Esophagus (tissue), 2 donors: ENCODE data around the gene HIPK4. TPM values are rescaled to one million over a fixed set of nuclear protein-coding genes. Genes with fewer than 3 reads are reported as not detected.

Experiments used
- H3K27ac ChIP-seq, 2 donors: one replicate each; pipeline ENCODE4 v1.5.1; 2013; ENCODE audit warnings: low read depth in 2 of 2, mild to moderate bottlenecking in 2 of 2, inconsistent platforms in 1 of 2, low read length in 1 of 2, moderate library complexity in 1 of 2
- H3K27me3 ChIP-seq, 2 donors: one replicate each; pipeline ENCODE4 v1.6.1; 2013; ENCODE audit warnings: low read length in 2 of 2, control low read depth in 1 of 2, mild to moderate bottlenecking in 1 of 2; ENCODE audit not compliant: insufficient read depth in 2 of 2, control insufficient read depth in 1 of 2
- H3K36me3 ChIP-seq, 2 donors: one replicate each; pipeline ENCODE4 v1.6.1; 2013; ENCODE audit warnings: low read length in 1 of 2; ENCODE audit not compliant: control insufficient read depth in 2 of 2, insufficient read depth in 2 of 2
- H3K4me1 ChIP-seq, 2 donors: one replicate each; pipeline ENCODE4 v1.6.1; 2013; ENCODE audit warnings: low read length in 1 of 2; ENCODE audit not compliant: control insufficient read depth in 2 of 2, insufficient read depth in 2 of 2
- H3K4me3 ChIP-seq, 2 donors: one replicate each; pipeline ENCODE4 v1.5.1; 2013; ENCODE audit warnings: low read length in 2 of 2, mild to moderate bottlenecking in 2 of 2, low read depth in 1 of 2, moderate library complexity in 1 of 2
- H3K9me3 ChIP-seq, 2 donors: one replicate each; pipeline ENCODE4 v1.6.1; 2013; ENCODE audit warnings: mild to moderate bottlenecking in 2 of 2, low read depth in 1 of 2, low read length in 1 of 2, moderate library complexity in 1 of 2; ENCODE audit not compliant: control insufficient read depth in 2 of 2, insufficient read depth in 1 of 2
- WGBS, 2 donors: extraction: QIAGEN DNeasy Blood & Tissue Kit; methylation state at CpG; one replicate each; pipeline ENCODE4 v1.1.7; 2013; 5-methylcytosine and 5-hydroxymethylcytosine counted together
- polyA plus RNA-seq, 2 donors: library from polyadenylated mRNA; stranded (reverse); fragments of 200-250 nt; gene quantifications; one replicate each; pipeline ENCODE4 v1.2.3, GENCODE V29; 2013
- donor health status: healthy with polysubstance abuse.
- donor health status: Bipolar disorder and iron deficiency.

HIPK4 gene
- polyA plus RNA-seq, 2 donors, result 0.04 to 0.08 TPM

DNA sequence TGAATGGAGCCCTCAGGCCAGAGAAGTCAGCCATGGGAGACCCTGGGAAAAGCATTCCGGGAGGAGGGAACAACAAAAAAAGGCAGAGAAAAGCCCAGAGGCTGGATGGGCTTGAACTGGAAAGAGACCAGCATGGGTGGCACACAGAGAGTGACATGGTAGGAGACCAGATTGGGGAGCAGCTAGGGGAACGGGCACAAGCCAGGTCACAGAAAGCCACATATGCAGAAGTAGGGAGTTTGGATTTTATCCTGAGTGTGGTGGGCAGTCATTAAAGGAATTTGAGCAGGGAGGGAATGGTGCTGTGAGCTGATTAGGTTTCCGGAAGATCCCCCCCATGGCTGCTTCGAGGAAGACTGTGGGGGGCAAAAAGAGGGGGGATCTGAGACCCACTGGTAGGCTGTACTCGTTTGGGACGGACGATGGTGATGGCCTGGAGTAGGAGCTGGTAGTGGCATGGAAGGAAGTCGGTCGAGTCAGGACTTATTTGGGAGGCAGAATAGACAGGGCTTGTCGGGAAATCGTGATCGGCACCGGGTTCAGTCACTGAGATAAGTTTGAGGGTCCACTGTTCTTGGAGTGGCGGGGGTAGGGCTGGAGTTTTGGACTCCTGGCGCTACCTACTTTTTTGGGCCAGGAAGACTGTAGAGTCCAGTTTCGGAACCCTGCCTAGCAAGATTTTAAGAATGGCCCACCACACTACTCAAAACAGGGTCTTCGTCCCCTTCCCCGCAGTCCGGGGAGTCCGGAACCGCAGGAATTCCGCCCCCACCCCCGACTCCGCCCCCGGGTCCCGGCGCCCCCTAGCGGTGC is 34.9 kb upstream of the HIPK4 start:
- Histone ChIP-seq H3K27ac (peak overlapping the region; percentile 99 to 100), H3K27me3 (no peaks in the 10 kb centered on the region), H3K9me3 (no peaks in the 10 kb centered on the region), H3K4me3 (peak overlapping the region; percentile 80 to 88), H3K36me3 (peaks cover 0 to 11% of the 10 kb centered on the region in 2 donors), H3K4me1 (peaks cover 3 to 11% of the 10 kb centered on the region in 2 donors)
- WGBS, 2 donors, result 1% methylated on average over 27 to 28 of the region's 28 CpGs

GRCh38 chr19:40423938-40424337 is 34.0 kb upstream of the HIPK4 start:
- H3K4me3 ChIP-seq, result peak overlapping the region in 1 of 2 donors; percentile 88
- H3K4me1 ChIP-seq, result peaks cover 3 to 11% of the 10 kb centered on the region in 2 donors
- H3K36me3 ChIP-seq, result peaks cover 0 to 11% of the 10 kb centered on the region in 2 donors
- H3K9me3 ChIP-seq, result no peaks in the 10 kb centered on the region
- H3K27ac ChIP-seq, result no peak overlapping the region
- no peaks in the 10 kb centered on the region for H3K27me3 ChIP-seq
- WGBS, 2 donors, result 93 to 95% methylated on average over 6 of the region's 6 CpGs

DNA sequence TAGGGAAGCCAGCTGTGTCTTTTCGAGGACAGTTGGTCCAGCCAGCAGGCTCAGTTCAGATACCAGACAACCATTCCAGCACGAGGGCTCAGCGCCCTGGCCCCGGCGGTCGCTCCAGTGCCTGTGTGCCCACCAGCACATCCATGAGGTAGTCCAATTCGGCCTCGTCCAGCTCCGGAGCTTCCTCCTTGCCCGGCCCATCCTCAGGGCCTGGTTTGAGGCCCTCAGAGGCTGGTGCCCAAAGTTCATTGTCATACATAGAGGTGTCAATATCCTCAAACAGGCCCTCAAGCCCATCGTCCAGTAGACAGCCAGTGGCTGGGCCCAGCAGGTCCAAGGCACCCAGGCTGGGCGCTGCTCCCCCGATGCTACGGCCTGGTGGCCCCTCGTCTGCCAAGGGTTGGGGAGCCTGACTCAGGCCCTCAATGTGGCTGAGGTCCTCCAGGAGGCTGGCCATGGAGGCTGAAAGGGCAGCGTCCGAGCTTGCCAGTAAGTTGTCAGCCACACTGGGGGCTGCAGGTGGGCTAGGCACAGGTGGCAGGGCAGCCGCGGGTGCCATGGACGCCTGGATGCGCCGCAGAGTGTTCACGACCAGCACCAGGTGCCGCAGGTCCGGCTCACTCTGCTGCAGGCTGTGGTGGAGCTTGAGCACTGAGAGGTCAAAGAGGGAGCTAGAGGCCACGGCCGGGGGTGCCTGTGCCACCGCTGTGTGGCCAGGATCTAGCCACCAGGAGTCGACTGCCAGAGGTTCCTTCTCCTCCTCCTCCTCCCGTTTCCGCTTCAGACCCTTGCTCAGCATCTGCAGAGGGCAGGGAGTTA is 33.0 kb upstream of the HIPK4 start:
- peaks cover 0 to 11% of the 10 kb centered on the region in 2 donors for H3K36me3 ChIP-seq
- H3K4me1 ChIP-seq, result peaks cover 3 to 9% of the 10 kb centered on the region in 2 donors
- no peak overlapping the region for H3K4me3 ChIP-seq
- H3K27me3 ChIP-seq, result no peaks in the 10 kb centered on the region
- peak overlapping the region; percentile 35 to 78 for H3K27ac ChIP-seq
- H3K9me3 ChIP-seq, result no peaks in the 10 kb centered on the region
- 86 to 87% methylated on average over 31 of the region's 31 CpGs for WGBS, 2 donors

DNA sequence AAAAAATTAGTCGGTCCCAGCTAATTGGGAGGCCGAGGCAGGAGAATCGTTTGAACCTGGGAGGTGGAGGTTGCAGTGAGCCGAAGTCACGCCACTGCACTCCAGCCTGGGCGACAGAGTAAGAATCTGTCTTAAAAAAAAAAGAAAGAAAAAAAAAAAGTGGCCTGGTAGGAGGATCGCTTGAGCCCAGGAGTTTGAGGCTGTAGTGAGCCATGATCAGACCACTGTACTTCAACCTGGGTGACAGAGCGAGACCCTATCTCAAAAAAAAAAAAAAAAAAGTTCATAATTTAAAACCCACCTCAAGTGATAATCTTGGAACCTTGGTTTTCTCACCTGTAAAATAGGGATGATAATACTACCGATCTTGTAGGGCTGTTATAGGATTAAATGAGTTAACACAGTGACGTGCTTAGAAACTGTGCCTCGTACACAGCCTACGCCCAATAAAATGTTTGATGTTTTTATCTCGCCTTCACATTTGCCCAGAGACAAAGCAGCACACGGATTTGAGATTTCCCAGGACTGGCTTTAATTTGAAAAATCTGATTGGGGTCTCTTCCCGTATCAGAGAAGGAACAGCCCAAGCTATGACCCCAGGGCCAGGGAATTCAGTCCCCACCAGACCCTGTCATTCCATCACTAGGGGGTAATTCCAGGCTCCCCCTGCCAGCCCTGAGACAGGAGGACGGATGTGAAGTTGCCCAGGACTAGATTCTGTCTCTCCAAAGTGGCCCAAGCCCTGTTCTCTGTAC is 32.2 kb upstream of the HIPK4 start:
- H3K9me3 ChIP-seq, result no peaks in the 10 kb centered on the region
- H3K4me1 ChIP-seq, result peaks cover 3 to 9% of the 10 kb centered on the region in 2 donors
- H3K4me3 ChIP-seq, result peak overlapping the region in 1 of 2 donors; percentile 70
- H3K27me3 ChIP-seq, result no peaks in the 10 kb centered on the region
- H3K36me3 ChIP-seq, result peaks cover 0 to 11% of the 10 kb centered on the region in 2 donors
- 72 to 78% methylated on average over 16 of the region's 16 CpGs for WGBS, 2 donors
- H3K27ac ChIP-seq, result peak overlapping the region; percentile 99 to 100

GRCh38 chr19:40420766-40421765 is 31.1 kb upstream of the HIPK4 start:
- H3K36me3 ChIP-seq, result peaks cover 0 to 11% of the 10 kb centered on the region in 2 donors
- peak overlapping the region; percentile 99 to 100 for H3K27ac ChIP-seq
- 2% methylated on average over 54 to 56 of the region's 56 CpGs for WGBS, 2 donors
- no peaks in the 10 kb centered on the region for H3K9me3 ChIP-seq
- peak overlapping the region; percentile 70 to 77 for H3K4me3 ChIP-seq
- H3K27me3 ChIP-seq, result no peaks in the 10 kb centered on the region
- H3K4me1 ChIP-seq, result peaks cover 3 to 9% of the 10 kb centered on the region in 2 donors

DNA sequence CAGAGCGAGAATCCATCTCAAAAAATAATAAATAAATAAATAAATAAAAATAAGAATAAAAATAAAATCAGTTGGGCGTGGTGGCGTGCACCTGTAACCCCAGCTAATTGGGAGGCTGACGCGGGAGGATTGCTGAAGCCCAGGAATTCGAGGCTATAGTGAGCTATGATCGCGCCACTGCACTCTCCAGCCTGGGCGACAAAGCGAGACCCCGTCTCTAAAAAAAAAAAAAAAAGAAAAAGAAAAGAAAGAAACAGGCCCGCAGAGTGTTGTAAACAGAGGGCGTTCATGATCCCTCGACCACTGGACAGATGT is 30.4 kb upstream of the HIPK4 start:
- Histone ChIP-seq H3K27me3 (no peaks in the 10 kb centered on the region), H3K36me3 (peaks cover 0 to 11% of the 10 kb centered on the region in 2 donors), H3K9me3 (no peaks in the 10 kb centered on the region), H3K27ac (peak overlapping the region; percentile 99 to 100), H3K4me3 (peak overlapping the region; percentile 70 to 77), H3K4me1 (peaks cover 3 to 9% of the 10 kb centered on the region in 2 donors)
- WGBS, 2 donors, result 51 to 56% methylated on average over 12 to 14 of the region's 14 CpGs

- no peak overlapping the region for H3K4me3 ChIP-seq
- H3K9me3 ChIP-seq, result no peaks in the 10 kb centered on the region
- H3K36me3 ChIP-seq, result peaks cover 0 to 11% of the 10 kb centered on the region in 2 donors
- H3K27ac ChIP-seq, result no peak overlapping the region
- peaks cover 3 to 11% of the 10 kb centered on the region in 2 donors for H3K4me1 ChIP-seq
- WGBS, 2 donors, result 91 to 94% methylated on average over 5 of the region's 5 CpGs
- H3K27me3 ChIP-seq, result no peaks in the 10 kb centered on the region
These were observed 29.8 kb upstream of the HIPK4 start for GRCh38 chr19:40419780-40420179.

GRCh38 chr19:40419066-40419612 is 29.2 kb upstream of the HIPK4 start:
- no peaks in the 10 kb centered on the region for H3K27me3 ChIP-seq
- H3K9me3 ChIP-seq, result no peaks in the 10 kb centered on the region
- H3K36me3 ChIP-seq, result peaks cover 0 to 11% of the 10 kb centered on the region in 2 donors
- no peak overlapping the region for H3K4me3 ChIP-seq
- H3K27ac ChIP-seq, result peak overlapping the region in 1 of 2 donors; percentile 68
- WGBS, 2 donors, result 65 to 76% methylated on average over 5 of the region's 5 CpGs
- peaks cover 3 to 12% of the 10 kb centered on the region in 2 donors for H3K4me1 ChIP-seq
